ENCODE results near the gene DLX2. TPM values are rescaled to one million over a fixed set of nuclear protein-coding genes. Genes with fewer than 3 reads are reported as not detected.

The DLX2 gene
- total RNA-seq = 0.56 and 0.92 TPM in 2 replicates

GRCh38 chr2:172102391-172103359 lies at the start of gene DLX2:
TSS of gene DLX2 (minus strand) at chr2:172102900. CDS start at chr2:172102538, 362 bp downstream.

GRCh38 chr2:172085460-172086159 lies 17.1 kb downstream of the DLX2 start, which contains the start of gene DLX1:
TSS of gene DLX1 (plus strand) at chr2:172085507. CDS start at chr2:172085678, 171 bp downstream.

Other genes starting within 250 kb of the DLX2 start
- 9.8 and 12.1 TPM in 2 replicates for gene SLC25A12, start 208.7 kb downstream of the DLX2 start, total RNA-seq
- gene HAT1, start 180.4 kb downstream of the DLX2 start, total RNA-seq = 42.5 and 48.2 TPM in 2 replicates
- gene METAP1D, start 102.9 kb downstream of the DLX2 start, total RNA-seq = 1.8 and 2.0 TPM in 2 replicates
- gene DLX1, start 17.4 kb downstream of the DLX2 start, total RNA-seq = not detected in 2 replicates